Measurements from ENCODE around the gene HABP2.

Gene HABP2

GRCh38 chr10:113604572-113604971 is 51.7 kb downstream of the HABP2 start:
- DNase-seq (ENCODE audit: low read depth): no peak

DNA sequence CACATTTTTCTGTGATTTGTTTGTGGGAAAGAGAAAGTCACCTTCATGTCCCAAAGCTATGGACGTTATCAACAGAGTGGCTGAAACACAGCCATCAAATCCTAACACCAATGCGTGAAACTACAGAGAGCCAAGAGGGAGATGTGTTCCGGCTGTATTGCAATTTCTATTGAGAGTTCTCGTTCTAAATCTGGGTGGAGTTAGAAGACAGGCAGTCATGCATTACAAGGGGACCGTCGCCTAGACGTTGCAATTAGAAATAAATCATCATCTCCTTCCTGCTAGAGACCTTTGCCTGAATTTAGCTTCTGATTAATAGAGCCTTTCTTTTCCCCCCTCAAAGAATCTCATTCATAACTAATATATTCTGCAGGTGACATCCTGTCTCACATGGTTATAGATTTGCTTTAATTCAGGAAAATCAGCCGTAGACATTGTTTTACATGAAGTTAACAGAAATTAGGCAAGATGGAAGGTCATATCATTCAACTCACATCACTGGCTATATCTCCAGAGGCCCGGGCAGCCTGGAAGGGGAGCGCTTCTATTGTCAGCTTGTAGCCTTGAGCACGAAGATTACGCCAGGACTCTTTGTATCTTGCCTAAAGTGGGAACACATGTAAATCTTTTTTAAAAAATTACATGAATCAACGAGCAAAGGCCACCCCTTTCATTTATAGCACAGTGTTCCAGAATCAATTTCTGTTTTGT is 52.6 kb downstream of the HABP2 start:
- no peak for DNase-seq (ENCODE audit: low read depth)

DNA sequence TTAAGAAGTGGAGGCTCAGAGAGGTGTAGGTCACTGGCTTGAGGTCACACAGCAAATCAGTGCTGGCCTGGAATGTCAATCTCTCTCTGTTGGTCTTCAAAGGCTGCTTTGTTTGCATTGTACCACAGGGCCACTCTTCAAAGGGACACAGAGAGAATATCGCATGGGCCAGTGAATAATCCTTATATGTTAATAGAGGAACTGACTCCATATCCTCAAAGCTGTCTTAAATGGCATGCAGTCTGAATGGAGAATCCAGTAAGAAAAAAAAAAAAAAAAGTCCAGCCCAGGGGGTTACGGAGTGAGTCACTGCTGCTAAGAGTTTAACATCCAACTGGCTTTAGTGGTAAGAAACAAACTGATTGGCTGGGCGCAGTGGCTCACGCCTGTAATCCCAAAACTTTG is 56.9 kb downstream of the HABP2 start:
- no peak for DNase-seq (ENCODE audit: low read depth)

DNA sequence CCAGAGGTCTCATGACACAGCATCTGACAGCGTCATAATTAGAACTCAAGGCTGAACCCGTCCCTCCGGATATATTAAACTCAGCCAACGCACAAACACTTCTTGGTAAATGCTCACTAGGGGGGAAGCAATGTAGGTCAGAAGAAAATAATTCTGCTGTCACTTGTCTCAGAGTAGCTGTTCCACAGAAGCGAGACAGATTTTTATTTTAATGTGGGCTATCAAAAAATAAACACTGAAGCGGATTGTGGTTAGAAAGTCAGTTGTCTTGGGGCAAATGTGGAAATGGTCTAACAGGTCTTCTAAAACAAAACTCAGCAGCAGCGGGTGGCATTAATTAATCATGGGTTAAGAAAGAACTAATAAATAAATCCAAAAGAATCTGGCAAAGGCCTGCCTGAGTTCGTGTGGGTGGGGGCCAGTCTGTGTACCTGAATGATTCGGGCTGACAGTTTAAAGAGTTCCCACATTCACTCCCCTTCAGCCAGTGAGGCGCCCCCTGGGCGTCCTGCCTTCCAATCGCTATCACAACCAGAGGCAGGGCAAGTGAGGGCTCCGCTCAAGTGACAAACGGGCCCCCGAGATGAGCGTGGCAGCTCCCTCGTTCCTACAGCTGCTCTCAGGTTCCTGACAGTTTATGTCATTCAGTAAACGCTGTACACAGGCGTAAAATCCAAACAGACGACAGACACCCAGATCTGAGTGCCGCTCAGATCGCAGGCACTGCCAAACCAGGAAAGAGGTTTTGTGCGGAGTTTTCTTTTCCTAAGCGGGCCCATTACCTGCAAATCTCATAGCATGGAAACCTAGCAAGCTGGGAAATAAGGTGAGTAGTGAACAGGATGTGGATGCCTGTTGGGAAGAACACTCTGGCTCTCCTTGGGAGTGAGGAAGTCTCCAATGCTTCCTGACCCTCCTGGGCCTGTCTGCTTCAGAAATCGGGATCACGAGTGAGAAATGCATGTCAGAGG is 58.1 kb downstream of the HABP2 start:
- no peak for DNase-seq (ENCODE audit: low read depth)

DNA sequence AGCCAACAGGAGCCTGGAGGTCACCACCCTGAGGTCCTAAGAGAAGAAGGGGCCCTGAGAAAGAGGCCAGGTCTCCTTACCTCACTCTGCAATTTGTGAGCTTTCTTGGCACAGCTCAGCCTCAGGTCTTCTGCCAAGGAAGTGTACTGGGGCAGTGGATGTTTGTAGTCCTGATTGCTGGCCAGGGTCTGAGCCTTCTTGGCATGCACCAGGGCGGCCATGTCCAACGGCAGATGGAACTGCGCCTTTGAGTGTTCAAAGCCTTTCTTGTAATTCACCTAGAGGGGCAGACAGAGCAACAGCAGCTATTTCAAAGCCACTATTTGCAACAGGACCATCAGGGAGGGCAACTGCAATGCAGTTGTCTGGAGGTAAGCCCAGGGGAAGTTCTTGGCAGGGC is 59.3 kb downstream of the HABP2 start:
- DNase-seq (ENCODE audit: low read depth): no peak

DNA sequence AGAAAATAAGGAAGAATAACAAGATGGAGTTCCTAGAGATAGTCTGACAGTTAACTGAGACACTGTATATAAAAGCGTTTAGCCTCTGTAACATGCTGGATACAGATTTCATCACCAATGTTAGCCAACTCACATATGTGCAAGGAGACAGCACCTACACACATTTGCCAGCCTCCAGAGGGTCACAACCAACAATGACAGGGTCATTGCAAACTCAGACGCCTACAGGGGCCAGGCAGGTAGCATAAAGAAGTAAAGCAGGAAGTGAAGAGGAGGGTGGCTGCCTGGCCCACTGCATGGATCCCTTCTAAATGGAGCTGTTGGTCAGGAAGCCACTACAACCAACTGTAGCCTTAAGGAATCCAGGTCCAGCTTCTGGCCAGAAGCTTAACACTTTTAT is 60.6 kb downstream of the HABP2 start:
- no peak for DNase-seq (ENCODE audit: low read depth)

DNA sequence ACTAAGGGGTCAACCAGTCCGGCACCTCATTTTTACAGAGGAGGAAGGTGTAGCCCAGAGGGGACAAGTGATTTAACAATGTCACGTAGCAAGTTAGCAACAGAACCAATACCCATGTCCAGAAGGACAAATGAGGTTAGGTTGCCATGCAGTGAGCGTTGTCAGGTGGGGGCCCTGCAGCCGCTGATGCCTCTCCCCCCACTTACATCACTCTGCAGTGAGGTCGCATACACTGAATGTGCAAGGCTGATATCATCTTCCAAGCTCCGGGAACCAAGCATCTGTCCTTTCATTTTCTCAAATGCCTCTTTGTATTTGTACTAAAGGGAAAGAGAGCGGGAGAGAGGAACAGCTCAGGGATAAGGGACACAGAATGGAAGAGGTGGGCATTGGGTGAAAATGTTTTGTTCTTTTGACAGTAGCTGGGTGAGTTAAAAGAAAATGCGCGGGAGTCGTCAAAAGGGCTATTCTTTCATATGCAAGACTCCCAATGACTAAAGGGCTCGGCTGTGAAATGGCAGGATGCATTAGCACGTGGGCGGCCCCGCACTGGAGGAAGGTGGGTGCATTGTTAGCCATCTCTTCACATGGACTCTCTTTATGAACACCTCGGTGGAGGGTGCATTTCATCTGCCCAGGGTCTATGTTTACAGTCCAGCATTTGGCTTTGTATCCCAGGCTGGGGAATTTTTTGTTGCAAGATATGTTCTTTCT is 61.3 kb downstream of the HABP2 start:
- DNase-seq (ENCODE audit: low read depth): no peak

- peak; percentile 5 for DNase-seq (ENCODE audit: low read depth)
Measured at GRCh38 chr10:113616244-113617074, 63.6 kb downstream of the HABP2 start.

GRCh38 chr10:113617086-113617485 is 64.2 kb downstream of the HABP2 start:
- DNase-seq (ENCODE audit: low read depth): no peak

DNA sequence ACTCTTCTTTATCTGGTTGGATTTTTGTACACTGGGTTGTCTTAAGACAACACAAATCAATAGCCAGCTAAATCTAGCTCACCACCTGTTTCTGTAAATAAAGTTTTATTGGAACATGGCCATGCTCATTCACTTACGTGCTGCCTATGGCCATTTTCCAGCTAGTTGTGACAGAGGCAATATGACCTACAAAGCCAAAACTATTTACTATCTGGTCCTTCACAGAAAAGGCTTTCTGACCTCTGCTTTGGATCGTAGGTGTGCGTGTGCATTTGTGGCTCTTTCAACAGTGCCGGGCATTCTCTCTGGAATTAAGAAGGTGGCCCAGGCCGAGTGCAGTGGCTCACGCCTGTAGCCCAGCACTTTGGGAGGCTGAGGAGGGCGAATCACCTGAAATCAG is 65.5 kb downstream of the HABP2 start:
- no peak for DNase-seq (ENCODE audit: low read depth)

DNA sequence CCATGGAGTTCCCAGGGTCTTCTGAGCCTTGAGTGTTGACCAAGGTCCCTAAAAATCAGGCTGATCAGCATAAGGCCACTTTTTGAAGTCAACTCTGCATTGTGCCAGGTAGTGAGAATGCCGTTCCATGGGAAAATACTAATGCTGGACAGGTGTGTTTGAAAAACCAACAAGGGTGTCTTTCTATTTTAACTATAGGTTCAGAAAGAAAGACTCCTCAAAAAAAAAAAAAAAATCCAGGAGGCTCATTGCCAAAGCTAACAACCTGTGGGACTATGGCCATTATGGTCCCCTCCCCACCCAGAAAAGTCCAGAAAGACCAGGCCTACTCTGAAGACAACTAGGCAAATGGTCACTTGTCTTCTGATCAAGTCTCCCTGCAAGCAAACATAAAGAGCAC is 66.5 kb downstream of the HABP2 start:
- no peak for DNase-seq (ENCODE audit: low read depth)

DNA sequence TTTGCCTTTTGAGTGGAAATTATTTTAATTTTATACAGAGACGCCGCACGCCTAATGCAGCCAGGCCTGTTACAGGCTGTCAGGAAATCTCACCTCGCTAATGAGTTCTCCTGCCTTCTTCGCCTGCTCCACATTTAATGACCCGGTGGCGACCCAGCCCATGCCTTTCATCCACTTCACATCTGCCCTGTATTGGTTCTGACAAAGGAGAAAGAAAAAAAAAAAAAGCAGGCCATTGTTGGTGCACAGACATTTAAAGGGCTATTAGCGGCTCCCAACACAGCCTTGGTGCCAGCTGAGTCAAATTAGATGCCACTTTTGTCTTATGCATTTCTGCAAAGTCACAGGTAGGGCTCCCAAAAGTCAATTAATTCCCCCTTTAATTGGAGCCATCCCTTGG is 67.7 kb downstream of the HABP2 start:
- DNase-seq (ENCODE audit: low read depth): no peak

DNA sequence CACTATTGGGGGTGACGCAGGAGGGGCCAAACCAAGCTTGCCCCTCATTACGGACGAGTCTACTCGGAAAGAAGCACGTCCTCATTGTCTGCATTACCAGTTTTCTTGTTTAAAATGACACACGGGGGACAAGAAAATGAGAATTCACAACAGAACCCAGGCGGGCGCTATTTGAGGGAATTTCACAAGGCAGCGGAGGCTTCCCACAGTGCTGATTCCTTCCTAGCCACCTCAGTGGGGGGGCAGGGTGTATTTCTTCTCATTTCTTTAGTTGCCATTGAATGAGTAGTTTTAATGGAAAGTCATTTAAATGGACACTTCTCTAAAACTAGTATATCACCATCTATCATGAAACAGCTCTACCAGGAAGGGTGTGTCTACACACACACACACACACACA is 68.1 kb downstream of the HABP2 start:
- no peak for DNase-seq (ENCODE audit: low read depth)

DNA sequence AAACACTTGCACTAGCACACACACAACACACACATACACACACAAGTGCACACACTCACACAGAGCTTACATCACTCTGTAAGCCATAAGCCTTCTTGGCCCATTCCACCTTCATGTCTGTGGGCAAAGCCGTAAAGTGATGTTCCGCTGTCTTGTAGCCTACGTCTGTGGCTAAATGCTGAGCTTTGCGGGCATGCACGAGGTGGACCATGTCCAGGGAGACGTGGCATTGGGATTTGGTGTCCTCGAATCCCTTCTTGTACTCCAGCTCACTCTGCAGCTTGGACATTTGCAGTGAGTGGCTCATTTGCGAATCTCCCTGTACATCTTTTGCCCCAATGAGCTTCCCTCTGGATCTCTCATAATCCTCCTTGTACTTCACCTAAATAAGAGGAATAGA is 68.9 kb downstream of the HABP2 start:
- DNase-seq (ENCODE audit: low read depth): no peak

GRCh38 chr10:113622831-113623230 is 70.0 kb downstream of the HABP2 start:
- DNase-seq (ENCODE audit: low read depth): no peak

DNA sequence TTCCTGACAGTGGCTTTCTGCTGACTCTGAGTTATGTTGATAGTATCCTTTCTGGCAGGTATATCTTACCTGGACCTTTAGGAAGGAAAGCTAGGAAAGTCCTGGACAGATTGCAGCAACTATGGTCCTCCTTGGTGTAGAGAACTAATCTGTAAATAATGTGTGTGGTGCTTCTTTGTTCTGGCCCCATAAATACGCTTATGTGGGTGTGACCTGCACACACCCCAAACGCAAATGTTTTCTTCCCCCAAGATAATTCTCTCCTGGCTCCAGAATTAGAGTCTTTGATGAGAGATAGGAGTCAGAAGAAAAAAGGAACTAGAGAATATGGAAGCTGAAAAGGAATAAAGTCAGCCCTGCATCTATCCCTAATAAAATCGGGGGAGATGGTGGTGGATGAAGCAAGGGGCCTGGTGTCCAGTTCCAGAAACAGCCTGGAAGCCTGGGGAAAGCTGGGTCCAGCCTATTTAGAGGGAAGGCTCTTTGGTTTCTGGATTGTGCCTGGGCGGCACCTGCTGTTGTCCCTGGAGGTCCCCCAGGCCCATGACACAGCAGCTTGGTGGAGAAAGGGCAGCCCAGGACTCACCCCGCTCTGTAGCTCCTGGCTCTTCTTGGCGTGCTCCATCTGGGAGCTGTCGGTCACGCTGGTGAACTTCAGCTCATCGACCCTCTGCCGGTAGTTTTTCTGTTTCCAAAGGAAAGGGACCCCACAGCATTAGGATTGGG is 72.8 kb downstream of the HABP2 start:
- DNase-seq (ENCODE audit: low read depth): no peak

GRCh38 chr10:113626809-113627355 is 74.0 kb downstream of the HABP2 start:
- no peak for DNase-seq (ENCODE audit: low read depth)

DNA sequence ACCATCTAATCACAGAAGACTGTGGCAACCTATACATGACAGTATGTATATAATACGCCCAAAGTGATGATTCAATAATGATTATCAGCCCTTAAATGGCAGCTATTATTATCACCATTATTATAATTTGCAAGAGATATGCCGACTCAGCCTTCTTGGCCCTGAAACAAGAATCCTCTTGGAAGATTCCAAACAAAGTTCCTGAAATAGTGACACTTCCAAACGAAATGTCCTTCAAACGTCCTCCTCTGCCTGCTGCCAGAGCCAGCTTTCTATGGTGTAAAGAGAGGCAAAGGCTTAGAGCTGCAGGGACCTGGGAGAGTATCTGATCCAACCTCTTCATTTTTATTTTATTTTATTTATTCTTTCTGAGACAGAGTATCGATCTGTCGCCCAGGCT is 75.0 kb downstream of the HABP2 start:
- DNase-seq (ENCODE audit: low read depth): no peak

- no peak for DNase-seq (ENCODE audit: low read depth)
Measured at GRCh38 chr10:113628607-113629153, 75.8 kb downstream of the HABP2 start.

GRCh38 chr10:113630929-113631533 is 78.2 kb downstream of the HABP2 start:
- no peak for DNase-seq (ENCODE audit: low read depth)

Measured in GM04504 (cell line).